Measurements from ENCODE around the gene AIMP1.

Gene AIMP1

GRCh38 chr4:106334741-106335470 is 18.6 kb downstream of the AIMP1 start:
- CTCF ChIA-PET = no interaction called here

DNA sequence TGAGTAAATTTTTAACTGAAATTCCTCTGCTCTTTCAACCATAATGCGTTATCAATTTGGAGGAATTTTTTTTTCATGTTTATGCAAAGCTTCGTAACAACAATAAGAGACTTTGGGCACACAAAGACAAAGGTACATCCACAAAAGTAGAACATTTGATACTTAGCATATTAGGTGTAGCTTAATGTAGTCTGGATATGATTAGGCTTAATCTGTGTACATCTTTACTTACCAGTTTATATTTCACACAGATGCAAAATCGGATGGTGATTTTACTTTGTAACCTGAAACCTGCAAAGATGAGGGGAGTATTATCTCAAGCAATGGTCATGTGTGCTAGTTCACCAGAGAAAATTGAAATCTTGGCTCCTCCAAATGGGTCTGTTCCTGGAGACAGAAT is 20.3 kb downstream of the AIMP1 start:
- ChIA-PET CTCF (interaction anchor here (0.6 to 0.7 kb wide), 2 partner anchors 33 to 79 kb away, joined by 3 read pairs; no protein-coding TSS in a partner anchor), POLR2A (no interaction called here)
- H3K4me3 ChIP-seq (ENCODE audit: low read depth, low read length) = no peak overlapping the region
- no peak overlapping the region for H3K27ac ChIP-seq (ENCODE audit: extremely low read depth, low read depth, low read length)
- no peak for TF ChIP-seq ZNF707 (tag by site-specific recombination; IDR thresholded peaks at IDR 0.05)
- no peak for TF ChIP-seq ZNF670 (tag by site-specific recombination; IDR thresholded peaks at IDR 0.05; ENCODE audit: low read depth)
- no peak for TF ChIP-seq ZNF202 (tag by site-specific recombination; IDR thresholded peaks at IDR 0.05; ENCODE audit: borderline replicate concordance)
- TF ChIP-seq ZNF837 (tag by site-specific recombination; IDR thresholded peaks at IDR 0.05) = no peak
- no peak for TF ChIP-seq ZNF621 (tag by site-specific recombination; IDR thresholded peaks at IDR 0.05)
- no peak for TF ChIP-seq ZNF555 (tag by site-specific recombination; conservative IDR thresholded peaks at IDR 0.05)
- no peak for TF ChIP-seq KLF1 (tag by site-specific recombination; IDR thresholded peaks at IDR 0.05)
- no peaks in the 10 kb centered on the region for H3K9me3 ChIP-seq (ENCODE audit: control insufficient read depth, insufficient read depth, low read depth, low read length)
- peaks cover 0 to 79% of the 10 kb centered on the region in 2 experiments; a peak in 2 of 3 replicates for H3K36me3 ChIP-seq (ENCODE audit: control insufficient read depth in 2 of 2, insufficient read depth in 1 of 2, low read length in 2 of 2)
- H3K4me1 ChIP-seq (ENCODE audit: control insufficient read depth, insufficient read depth, low read length) = no peaks in the 10 kb centered on the region

More at GRCh38 chr4:106334741-106335470, 18.6 kb downstream of the AIMP1 start:
- no peaks in the 10 kb centered on the region for H3K4me1 ChIP-seq (ENCODE audit: control insufficient read depth, insufficient read depth, low read length)
- no peak for TF ChIP-seq ZNF561 (tag by site-specific recombination; IDR thresholded peaks at IDR 0.05; ENCODE audit: borderline replicate concordance)
- no peak overlapping the region for H3K27ac ChIP-seq (ENCODE audit: extremely low read depth, low read depth, low read length)
- POLR2A ChIA-PET = no interaction called here
- no peak overlapping the region for H3K4me3 ChIP-seq (ENCODE audit: low read depth, low read length)
- H3K36me3 ChIP-seq (ENCODE audit: control insufficient read depth in 2 of 2, insufficient read depth in 1 of 2, low read length in 2 of 2) = peaks cover 0 to 83% of the 10 kb centered on the region in 2 experiments
- H3K9me3 ChIP-seq (ENCODE audit: control insufficient read depth, insufficient read depth, low read depth, low read length) = no peaks in the 10 kb centered on the region

DNA sequence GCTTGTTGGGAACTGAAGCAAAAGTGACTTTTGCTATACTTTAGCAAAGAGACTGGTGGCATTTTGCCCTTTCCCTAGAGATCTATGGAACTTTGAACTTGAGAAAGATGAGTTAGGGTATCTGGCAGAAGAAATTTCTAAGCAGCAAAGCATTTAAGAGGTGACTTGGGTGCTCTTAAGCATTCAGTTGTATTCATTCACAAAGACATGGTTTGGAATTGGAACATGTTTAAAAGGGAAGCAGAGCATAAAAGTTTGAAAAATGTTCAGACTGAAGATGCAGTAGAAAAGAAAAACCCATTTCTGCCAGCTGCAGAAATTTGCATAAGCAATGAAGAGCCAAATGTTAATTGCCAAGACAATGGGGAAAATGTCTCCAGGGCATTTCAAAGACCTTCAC is 21.6 kb downstream of the AIMP1 start:
- Histone ChIP-seq H3K4me3 (ENCODE audit: low read depth, low read length) (no peak overlapping the region), H3K4me1 (ENCODE audit: control insufficient read depth, insufficient read depth, low read length) (no peaks in the 10 kb centered on the region), H3K27ac (ENCODE audit: extremely low read depth, low read depth, low read length) (no peak overlapping the region), H3K36me3 (ENCODE audit: control insufficient read depth in 2 of 2, insufficient read depth in 1 of 2, low read length in 2 of 2) (peaks cover 0 to 69% of the 10 kb centered on the region in 2 experiments; a peak in 2 of 3 replicates), H3K9me3 (ENCODE audit: control insufficient read depth, insufficient read depth, low read depth, low read length) (no peaks in the 10 kb centered on the region)
- ChIA-PET POLR2A (no interaction called here), CTCF (no interaction called here)
- TF ChIP-seq BCL11A (tag by site-specific recombination; IDR thresholded peaks at IDR 0.05; ENCODE audit: low read depth) = no peak
- TF ChIP-seq KLF7 (tag by site-specific recombination; IDR thresholded peaks at IDR 0.05; ENCODE audit: borderline replicate concordance) = no peak
- TF ChIP-seq ZNF146 (tag by site-specific recombination; IDR thresholded peaks at IDR 0.05) = no peak
- TF ChIP-seq ZNF133 (tag by site-specific recombination; IDR thresholded peaks at IDR 0.05) = no peak
- TF ChIP-seq ZNF157 (tag by site-specific recombination; IDR thresholded peaks at IDR 0.05) = no peak
- TF ChIP-seq ZNF248 (tag by site-specific recombination; IDR thresholded peaks at IDR 0.05) = no peak
- no peak for TF ChIP-seq ZNF239 (tag by site-specific recombination; IDR thresholded peaks at IDR 0.05)
- TF ChIP-seq KLF9 (tag by site-specific recombination; IDR thresholded peaks at IDR 0.05; ENCODE audit: low read depth) = no peak
- TF ChIP-seq, protein P1, sequence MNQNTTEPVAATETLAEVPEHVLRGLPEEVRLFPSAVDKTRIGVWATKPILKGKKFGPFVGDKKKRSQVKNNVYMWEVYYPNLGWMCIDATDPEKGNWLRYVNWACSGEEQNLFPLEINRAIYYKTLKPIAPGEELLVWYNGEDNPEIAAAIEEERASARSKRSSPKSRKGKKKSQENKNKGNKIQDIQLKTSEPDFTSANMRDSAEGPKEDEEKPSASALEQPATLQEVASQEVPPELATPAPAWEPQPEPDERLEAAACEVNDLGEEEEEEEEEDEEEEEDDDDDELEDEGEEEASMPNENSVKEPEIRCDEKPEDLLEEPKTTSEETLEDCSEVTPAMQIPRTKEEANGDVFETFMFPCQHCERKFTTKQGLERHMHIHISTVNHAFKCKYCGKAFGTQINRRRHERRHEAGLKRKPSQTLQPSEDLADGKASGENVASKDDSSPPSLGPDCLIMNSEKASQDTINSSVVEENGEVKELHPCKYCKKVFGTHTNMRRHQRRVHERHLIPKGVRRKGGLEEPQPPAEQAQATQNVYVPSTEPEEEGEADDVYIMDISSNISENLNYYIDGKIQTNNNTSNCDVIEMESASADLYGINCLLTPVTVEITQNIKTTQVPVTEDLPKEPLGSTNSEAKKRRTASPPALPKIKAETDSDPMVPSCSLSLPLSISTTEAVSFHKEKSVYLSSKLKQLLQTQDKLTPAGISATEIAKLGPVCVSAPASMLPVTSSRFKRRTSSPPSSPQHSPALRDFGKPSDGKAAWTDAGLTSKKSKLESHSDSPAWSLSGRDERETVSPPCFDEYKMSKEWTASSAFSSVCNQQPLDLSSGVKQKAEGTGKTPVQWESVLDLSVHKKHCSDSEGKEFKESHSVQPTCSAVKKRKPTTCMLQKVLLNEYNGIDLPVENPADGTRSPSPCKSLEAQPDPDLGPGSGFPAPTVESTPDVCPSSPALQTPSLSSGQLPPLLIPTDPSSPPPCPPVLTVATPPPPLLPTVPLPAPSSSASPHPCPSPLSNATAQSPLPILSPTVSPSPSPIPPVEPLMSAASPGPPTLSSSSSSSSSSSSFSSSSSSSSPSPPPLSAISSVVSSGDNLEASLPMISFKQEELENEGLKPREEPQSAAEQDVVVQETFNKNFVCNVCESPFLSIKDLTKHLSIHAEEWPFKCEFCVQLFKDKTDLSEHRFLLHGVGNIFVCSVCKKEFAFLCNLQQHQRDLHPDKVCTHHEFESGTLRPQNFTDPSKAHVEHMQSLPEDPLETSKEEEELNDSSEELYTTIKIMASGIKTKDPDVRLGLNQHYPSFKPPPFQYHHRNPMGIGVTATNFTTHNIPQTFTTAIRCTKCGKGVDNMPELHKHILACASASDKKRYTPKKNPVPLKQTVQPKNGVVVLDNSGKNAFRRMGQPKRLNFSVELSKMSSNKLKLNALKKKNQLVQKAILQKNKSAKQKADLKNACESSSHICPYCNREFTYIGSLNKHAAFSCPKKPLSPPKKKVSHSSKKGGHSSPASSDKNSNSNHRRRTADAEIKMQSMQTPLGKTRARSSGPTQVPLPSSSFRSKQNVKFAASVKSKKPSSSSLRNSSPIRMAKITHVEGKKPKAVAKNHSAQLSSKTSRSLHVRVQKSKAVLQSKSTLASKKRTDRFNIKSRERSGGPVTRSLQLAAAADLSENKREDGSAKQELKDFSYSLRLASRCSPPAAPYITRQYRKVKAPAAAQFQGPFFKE (tag by site-specific recombination; IDR thresholded peaks at IDR 0.05; ENCODE audit: borderline replicate concordance) = no peak
- TF ChIP-seq ZNF394 (tag by site-specific recombination; IDR thresholded peaks at IDR 0.05; ENCODE audit: borderline replicate concordance) = no peak
- no peak for TF ChIP-seq ZNF843 (tag by site-specific recombination; IDR thresholded peaks at IDR 0.05)
- no peak for TF ChIP-seq ZFP37 (tag by site-specific recombination; IDR thresholded peaks at IDR 0.05)
- TF ChIP-seq ZNF76 (tag by site-specific recombination; IDR thresholded peaks at IDR 0.05; ENCODE audit: borderline replicate concordance, low read depth) = no peak
- no peak for TF ChIP-seq ZSCAN18 (tag by site-specific recombination; IDR thresholded peaks at IDR 0.05)
- no peak for TF ChIP-seq MZF1 (tag by site-specific recombination; IDR thresholded peaks at IDR 0.05; ENCODE audit: borderline replicate concordance)
- no peak for TF ChIP-seq EGR2 (tag by site-specific recombination; IDR thresholded peaks at IDR 0.05; ENCODE audit: low read depth)
